Kidney tubule cell (primary cell): ENCODE results near the gene RNPEP.
A peak's percentile ranks its signal among the peaks of the same experiment; 100 is the strongest.
"Not testable (repeated sequence)": the region's sequence is repeated elsewhere in the genome, so short reads cannot be mapped to it uniquely, and the experiment has no call there.

Source experiments
- DNase-seq: peaks from one replicate; pipeline ENCODE4 v3.0.0-alpha.2; 2018; ENCODE audit warnings: low spot score

The RNPEP gene

DNA sequence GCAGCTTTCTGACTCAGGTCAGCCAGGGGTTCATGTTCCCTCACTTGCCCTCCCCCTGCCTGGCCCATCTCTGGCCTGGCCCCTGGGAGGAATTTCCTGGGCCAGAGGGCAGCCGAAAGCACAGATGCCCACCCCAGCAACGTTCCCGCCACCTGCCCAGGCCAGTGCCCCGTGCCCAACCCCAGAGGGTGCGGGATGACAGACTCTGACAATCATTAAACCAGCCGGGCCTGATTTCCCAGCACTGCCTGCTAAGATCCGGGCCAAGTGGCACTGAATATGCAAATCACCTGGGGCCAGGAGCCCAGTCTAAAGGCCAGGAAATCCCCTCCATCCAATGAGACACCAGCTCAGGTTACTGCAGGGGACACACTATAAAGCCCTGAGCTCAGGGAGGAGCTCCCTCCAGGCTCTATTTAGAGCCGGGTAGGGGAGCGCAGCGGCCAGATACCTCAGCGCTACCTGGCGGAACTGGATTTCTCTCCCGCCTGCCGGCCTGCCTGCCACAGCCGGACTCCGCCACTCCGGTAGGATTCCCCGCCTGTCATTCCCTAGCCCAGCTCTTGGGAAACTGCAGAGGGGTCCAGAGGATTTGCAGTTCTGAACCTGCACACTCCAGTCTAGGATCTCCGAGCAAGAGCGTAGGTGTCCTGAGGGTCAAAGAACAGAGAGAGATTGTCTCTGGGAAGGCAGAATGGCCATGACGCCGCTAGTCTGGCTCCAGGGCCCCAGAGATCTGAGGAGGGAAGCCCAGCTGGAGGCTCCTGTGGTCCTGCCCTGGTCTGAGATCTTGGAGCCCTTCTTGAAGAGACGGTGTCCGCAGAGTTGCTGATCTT lies 27.9 kb downstream of the RNPEP start, which contains the start of gene ELF3:
TSS of gene ELF3 (plus strand) at position 408 of the 836 bp plus-strand sequence. CDS start 550 bp downstream, outside the sequence.
- peak; percentile 100 for DNase-seq

DNA sequence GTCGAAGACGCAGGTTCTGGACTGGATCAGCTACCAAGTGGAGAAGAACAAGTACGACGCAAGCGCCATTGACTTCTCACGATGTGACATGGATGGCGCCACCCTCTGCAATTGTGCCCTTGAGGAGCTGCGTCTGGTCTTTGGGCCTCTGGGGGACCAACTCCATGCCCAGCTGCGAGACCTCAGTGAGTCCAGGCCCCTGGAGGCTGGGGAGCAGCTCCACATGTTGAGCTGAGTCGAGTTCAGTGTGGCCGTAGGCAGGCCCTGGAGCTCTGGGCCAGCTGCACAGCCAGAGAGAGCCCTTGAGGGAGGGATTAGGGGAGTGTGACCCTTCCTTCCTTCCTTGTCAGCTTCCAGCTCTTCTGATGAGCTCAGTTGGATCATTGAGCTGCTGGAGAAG lies 29.5 kb downstream of the RNPEP start:
- DNase-seq: peak; percentile 37

DNA sequence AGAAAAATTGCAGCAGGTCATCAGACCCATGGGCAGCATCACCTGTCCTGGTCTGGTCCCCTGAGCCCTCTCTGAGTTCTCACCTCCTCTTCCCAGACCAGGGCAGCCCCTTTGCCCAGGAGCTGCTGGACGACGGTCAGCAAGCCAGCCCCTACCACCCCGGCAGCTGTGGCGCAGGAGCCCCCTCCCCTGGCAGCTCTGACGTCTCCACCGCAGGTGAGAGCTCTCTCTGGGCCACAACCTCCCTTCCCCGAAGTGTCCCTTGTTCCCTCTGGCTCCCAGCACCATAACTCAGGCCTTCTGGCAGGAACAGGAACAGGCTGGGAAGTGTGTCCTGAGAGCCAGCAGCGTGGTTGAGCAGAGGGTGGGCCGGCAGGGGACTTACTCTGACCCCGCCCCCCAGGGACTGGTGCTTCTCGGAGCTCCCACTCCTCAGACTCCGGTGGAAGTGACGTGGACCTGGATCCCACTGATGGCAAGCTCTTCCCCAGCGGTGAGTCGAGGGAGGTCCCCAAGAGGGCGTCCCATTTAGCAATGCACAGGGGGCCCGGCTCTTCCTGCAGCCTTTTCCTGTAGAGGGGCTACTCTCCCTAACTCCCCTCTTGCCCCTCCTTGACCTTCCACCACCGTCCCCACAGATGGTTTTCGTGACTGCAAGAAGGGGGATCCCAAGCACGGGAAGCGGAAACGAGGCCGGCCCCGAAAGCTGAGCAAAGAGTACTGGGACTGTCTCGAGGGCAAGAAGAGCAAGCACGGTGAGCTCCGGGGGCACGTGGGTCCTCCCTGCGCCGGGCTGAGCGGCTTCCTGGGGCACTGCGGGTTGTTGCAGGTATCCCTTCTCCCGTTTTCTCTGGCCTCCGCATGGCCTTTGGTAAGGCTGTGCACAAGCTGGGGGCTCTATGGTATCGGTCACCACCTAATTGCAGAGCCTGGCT lies 30.4 kb downstream of the RNPEP start:
- DNase-seq: peak; percentile 14

DNA sequence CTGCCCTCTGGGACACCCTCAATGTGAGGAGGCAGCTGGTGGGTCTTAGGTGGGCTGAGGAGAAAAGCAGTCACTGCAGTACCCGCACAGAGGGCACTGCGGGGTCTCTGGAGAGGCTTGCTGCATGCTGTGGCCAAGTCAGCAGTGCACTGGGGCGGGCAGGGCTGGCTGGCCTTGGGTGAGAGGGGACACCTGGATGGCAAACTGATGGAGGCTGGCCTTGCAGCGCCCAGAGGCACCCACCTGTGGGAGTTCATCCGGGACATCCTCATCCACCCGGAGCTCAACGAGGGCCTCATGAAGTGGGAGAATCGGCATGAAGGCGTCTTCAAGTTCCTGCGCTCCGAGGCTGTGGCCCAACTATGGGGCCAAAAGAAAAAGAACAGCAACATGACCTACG lies 31.2 kb downstream of the RNPEP start:
- no peak for DNase-seq

DNA sequence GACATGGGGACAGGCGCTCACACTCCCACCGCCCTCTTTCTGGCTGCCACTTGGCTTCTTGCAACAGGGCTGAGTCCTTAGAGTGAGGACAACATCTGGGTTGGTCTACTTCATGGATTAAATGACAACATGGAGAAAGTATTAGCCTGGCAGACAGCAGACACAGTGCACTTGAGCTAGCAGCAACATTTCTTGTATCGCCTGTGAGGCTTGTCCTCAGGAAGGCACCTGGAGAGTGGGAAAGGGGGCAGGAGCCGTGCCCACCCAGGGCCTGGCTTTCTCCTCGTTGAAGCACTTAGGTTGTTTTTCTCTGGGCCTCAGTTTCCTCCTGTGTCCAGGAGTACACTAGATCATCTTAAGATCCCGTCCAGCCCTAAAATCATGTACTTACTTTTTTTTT lies 31.6 kb downstream of the RNPEP start:
- DNase-seq: no peak

DNA sequence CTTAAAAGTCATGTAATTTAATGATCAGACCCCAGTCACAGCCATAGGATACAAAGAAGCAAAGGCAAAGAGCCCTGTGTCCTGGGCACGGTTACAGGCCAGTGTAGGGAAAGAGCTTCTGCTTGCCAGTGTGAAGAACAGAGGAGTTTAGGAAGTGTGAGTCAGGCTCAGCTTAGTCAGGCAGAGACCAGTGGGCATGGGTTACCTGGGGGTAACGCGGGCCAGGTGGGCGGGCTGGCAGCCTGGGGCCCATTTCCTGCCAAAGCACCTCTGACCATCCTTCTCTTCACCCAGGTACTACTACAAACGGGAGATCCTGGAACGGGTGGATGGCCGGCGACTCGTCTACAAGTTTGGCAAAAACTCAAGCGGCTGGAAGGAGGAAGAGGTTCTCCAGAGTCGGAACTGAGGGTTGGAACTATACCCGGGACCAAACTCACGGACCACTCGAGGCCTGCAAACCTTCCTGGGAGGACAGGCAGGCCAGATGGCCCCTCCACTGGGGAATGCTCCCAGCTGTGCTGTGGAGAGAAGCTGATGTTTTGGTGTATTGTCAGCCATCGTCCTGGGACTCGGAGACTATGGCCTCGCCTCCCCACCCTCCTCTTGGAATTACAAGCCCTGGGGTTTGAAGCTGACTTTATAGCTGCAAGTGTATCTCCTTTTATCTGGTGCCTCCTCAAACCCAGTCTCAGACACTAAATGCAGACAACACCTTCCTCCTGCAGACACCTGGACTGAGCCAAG lies 32.6 kb downstream of the RNPEP start:
- DNase-seq: peak; percentile 66

DNA sequence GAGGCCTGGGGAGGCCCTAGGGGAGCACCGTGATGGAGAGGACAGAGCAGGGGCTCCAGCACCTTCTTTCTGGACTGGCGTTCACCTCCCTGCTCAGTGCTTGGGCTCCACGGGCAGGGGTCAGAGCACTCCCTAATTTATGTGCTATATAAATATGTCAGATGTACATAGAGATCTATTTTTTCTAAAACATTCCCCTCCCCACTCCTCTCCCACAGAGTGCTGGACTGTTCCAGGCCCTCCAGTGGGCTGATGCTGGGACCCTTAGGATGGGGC lies 33.2 kb downstream of the RNPEP start:
- DNase-seq: no peak

DNA sequence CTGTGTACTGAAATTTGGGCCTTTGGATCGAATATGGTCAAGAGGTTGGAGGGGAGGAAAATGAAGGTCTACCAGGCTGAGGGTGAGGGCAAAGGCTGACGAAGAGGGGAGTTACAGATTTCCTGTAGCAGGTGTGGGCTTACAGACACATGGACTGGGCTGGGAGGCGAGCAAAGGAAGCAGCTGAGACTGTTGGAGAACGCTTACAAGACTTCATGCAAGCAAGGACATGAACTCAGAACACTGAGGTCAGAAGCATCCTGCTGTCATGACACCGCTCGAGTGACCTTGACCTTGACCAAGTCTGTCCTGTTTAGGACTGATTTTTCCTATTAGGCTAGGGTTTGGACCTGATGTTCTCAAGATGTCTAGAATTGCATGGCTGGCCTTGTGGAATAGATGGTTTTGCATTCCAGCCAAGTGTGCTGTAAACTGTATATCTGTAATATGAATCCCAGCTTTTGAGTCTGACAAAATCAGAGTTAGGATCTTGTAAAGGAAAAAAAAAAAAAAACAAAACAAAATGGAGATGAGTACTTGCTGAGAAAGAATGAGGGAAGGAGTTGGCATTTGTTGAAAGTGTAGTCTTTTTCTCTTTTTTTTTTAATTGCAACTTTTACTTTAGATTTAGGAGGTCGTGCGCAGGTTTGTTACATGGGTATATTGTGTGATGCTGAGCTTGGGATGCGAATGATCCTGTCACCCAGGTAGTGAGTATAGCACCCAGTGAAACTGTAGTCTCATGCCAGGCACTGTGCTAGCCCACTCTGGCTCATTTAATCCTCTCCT lies 33.8 kb downstream of the RNPEP start:
- DNase-seq: peak; percentile 23

DNA sequence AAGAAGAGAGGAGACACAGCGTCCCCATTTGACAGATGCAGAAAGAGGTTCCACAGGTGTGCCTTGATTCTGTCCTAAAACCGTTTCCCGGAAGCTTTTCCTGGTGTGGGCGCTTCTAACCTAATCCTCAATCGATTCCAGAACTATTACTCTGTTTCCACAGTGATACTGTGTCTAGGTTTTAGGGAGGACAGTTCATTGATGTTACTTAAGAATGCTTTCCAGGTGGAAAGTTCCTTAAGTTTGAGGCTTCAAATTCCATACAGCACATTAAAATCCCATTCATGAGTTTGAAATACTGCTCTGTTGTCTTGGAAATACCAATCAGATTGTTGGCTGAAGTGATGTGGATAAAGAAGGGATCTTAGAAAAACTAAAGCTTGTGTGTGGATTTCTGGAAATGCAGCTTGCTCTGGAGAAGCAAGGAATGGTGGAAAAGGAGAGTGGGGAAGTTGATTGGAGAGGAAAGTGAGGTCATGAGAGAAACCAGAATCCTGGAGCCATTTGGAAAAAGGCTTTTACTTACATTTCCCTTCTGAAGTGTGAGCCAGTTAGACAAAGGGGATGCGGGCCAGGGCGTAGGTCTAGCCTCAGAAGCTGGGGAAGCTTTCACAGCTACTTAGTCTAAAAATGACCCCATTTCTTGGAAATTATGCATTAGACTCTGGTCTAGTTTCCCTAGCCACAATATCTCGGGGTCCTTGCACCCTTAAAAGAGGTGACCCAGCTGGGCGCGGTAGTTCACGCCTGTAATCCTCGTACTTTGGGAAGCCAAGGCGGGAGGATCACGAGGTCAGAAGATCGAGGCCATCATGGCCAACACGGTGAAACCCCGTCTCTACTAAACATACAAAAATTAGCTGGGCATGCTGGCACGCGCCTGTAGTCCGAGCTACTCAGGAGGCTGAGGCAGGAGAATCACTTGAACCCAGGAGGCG lies 34.6 kb downstream of the RNPEP start:
- DNase-seq: peak; percentile 31

DNA sequence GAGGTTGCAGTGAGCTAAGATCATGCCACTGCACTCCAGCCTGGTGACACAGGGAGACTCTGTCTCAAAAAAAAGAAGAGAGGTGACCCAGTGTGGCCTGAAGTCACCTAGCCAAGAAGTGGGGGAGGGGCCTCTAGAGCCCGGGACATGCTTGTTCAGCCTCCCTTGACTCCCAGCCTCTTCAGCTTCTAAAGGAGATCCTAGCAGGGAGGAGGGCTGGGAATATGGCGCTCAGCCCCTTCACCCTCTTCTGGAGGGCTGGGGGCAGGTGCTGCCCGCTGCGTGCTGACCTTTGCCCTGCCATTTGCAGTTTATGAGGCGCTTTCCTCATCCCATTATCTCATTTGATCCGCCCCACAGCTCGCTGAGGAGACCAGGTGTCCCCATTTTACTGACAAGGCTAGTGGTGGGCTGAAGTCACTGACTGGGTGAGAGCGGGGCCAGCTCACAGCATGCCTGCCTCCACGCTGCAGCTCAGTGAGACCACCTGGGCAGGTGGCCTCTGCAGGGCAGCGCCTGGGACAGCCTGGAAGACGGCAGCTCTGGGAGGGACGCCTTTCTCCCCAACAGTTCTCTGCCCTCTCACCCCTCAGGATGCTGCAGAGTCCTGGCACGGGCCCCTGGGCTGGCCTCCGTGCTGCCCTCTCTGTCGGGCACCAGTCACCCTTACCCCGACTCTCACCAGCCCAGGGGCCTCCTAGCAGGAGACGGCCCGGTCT lies 35.5 kb downstream of the RNPEP start:
- peak; percentile 79 for DNase-seq

DNA sequence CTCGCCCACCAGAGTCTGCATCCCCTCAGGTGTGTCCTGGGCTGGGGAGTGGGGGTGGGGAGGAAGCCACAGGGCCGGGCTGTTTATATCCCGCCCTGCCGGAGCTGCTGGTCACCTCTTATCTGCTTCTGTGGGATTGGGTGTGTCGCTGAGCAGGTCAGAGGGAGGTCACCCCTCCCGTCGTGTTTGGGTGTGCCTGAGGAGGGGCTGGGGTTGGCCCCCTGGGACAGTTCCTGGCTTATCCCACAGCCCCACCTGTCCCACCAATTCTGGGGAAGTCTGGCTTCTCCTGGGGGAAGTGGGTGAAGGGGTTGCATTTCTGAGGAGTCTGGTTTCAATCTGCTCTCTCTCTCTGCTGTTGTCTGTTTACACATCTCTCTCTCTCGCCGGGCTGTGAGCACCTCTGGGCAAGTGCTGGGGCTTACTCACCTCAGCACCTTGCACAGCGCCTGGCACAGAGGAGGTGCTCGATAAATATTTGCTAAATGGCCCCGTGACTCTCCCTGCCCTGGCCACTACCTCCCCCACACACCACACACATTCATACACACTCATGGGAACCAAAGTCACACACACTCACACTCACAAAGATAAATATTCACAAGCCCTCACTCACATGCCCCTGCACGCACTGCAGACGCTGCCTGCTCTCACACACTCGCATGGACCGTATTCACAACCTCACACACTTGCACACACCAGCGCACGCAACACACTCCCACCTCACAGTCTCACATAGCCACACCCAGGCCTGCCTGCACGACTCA lies 36.2 kb downstream of the RNPEP start:
- DNase-seq: peak; percentile 96

DNA sequence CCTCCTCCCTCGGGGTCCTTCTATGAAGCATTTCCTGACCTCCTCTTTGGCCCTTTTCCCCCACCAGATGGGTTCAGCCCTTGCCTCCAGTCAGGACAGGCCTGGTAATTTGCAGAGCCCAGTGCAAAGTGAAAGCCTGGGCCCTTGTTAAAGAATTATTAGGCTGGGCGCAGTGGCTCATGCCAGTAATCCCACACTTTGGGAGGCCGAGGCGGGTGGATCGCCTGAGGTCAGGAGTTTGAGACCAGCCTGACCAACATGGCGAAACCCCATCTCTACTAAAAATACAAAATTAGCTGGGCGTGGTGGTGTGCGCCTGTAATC lies 36.7 kb downstream of the RNPEP start:
- not testable (repeated sequence) for DNase-seq

DNA sequence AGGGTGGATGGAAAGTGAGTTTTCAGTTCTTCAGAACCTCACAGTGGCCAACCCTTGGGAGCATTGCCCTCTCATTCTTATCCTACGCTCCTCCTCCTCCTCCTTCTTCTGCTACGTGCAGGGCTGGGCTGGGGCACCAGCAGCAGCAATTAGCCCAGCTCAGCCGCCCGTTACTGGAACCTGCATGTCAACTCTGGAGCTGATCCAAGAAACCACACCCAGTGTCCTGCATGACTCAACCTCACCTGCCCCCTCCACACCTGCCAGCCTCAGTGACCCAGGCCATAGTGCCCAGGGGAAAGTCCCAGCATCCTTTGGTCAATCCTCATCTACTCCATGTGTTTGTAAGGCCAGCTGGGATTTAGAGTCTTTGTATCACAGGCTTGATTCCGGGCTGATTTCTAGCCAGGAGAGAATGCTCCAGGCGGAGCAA lies 40.6 kb downstream of the RNPEP start:
- peak; percentile 96 for DNase-seq

DNA sequence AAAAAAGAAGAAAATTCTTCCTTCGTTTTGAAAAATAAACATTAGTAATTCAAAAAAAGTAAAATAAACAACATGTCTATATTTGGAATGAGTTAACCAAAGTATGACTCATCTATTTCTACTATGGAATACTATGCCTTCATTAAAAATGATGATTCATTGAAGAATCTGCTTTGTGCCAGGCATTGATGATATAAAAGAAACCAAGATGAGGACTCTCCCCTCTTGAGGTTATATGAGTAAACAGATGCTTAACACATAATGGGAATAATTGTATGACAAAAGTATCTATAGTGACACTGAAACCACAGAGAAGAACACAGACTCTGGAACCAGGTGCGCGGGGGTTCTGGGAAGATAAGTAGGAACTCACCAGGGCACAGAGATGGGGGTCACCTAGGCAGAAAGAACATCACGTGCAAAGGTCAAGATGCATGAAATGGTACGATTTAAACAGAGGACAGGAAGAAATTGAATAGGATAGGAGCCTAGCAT lies 46.8 kb downstream of the RNPEP start:
- DNase-seq: peak; percentile 85

DNA sequence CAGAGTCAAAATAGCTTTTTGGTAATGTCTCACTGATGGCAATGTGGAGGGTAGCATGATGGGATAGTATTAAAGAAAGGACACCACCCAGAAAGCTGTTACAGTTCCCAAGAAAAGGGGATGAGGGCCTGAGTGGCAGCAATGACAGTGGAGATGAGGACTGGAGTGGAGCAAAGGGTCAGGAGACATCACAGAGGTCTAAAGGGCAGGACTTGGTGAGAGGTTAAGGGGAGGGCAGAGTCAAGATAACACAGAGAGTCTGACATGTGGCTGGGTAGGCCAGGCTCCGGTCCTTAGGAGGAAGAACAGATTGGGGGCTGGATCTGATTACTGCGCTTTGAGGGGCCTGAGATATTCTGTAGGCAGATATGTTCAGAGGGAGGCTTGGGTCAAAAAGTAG lies 47.3 kb downstream of the RNPEP start:
- no peak for DNase-seq

DNA sequence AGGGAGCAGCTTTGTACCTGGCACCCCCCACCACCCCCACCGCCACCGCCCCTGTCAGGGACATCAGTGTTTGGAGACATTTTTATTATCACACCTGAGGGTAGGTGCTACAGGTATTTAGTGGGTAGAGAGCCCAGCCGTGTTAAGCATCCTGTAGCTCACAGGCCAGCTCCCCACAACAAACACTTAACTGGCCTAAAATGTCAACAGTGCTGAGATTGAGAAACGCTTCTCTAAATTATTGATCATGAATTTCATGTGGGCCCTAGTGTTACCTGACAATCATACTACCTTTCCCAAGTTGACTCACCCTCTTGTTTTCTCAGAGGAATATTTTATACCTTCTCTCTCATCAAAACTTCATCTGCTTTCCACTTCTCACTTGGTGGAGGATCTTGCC lies 49.3 kb downstream of the RNPEP start:
- DNase-seq: no peak

DNA sequence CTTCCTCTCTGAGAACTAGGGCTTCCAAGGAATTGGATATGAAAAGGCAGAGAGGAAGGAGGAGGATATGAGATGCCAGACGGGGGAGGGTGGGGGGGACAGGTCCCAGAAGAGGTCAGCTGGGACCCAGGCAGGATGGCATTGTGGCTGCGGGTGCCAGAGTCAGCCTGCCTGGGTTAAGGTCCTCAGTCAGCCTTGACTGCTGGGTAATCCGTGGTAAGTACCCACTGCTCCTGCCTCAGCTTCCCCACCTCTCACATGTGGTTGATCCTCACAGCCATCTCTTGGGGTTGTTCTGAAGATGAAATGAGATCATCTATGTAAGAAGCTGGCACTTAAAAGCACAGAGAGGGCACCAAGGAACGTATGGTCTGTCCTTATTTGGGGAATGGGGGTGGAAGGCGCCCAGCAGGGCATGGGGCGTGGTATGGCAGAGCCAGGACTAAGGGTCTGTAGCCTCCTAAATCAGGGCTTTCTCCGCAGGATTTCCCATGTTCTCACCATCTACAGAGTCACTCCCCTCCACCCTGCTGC lies 51.8 kb downstream of the RNPEP start:
- no peak for DNase-seq

DNA sequence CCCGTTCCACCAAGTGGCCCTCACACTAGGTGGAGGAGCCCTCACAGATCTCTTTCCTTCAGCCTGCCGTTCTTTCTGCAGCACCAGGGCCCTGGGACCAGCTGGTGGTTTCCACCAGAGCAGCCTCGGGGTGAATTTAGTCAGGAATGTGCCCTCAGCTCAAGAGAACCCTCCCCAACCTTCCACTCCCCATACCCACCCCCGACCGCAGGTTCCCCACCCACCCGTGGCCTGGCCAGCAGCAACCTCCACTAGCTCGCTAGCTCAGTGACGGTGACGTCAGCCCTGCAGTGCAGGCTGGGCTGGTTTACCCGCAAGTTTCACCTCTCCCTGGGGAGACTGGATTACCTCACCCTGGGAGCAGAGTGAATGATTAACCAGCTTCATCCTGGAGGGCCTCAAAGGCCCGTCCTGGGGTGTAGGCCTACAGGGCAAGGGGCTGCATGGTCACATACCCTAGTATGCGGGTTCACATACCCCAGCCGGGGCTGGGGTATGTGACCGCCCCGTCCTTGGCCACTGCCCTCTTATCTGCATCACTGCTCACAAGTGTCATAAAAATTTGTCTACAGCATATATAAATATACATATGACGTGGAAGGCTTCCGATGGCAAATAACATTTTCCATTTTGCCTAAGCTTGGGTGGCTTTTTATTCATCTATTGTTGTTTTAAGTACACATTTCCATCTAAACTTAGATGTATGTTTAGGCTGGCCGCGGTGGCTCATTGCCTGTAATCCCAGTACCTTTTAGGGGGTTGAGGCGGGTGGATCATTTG lies 52.4 kb downstream of the RNPEP start:
- peak; percentile 100 for DNase-seq
